Nephron progenitor cell (in vitro differentiated cells): Measurements from ENCODE around the gene MSH5.
"Not testable (repeated sequence)": the region's sequence is repeated elsewhere in the genome, so short reads cannot be mapped to it uniquely, and the experiment has no call there.

Source experiments
- DNase-seq: peaks from one replicate; pipeline ENCODE4 v3.0.0; 2021
- H3K27ac Mint-ChIP-seq: 2 replicates; pipeline ENCODE4 v1.8.0; 2021; ENCODE audit warnings: mild to moderate bottlenecking, moderate library complexity, mixed read lengths
- H3K27me3 Mint-ChIP-seq: 2 replicates; pipeline ENCODE4 v1.8.0; 2021; ENCODE audit warnings: mild to moderate bottlenecking, low read depth, mixed read lengths; ENCODE audit not compliant: poor library complexity
- H3K36me3 Mint-ChIP-seq: 2 replicates; pipeline ENCODE4 v1.8.0; 2021; ENCODE audit warnings: low read depth, mixed read lengths
- H3K4me1 Mint-ChIP-seq: 2 replicates; pipeline ENCODE4 v1.8.0; 2021; ENCODE audit warnings: mixed read lengths
- H3K4me3 Mint-ChIP-seq: 2 replicates; pipeline ENCODE4 v1.8.0; 2021; ENCODE audit warnings: mild to moderate bottlenecking, moderate library complexity, mixed read lengths
- H3K9me3 Mint-ChIP-seq: 2 replicates; pipeline ENCODE4 v1.8.0; 2021; ENCODE audit warnings: mild to moderate bottlenecking, moderate library complexity, mixed read lengths
- CTCF ChIP-seq: fragments of 200-600 bp; sonication (generic); IDR thresholded peaks from 2 replicates; pipeline ENCODE4 v1.5.0; 2021; ENCODE audit warnings: antibody characterized with exemption

Gene MSH5

GRCh38 chr6:31792761-31793171, 53.0 kb downstream of the MSH5 start:
- no peak overlapping the region for H3K27ac Mint-ChIP-seq
- no peak for TF ChIP-seq CTCF
- H3K4me3 Mint-ChIP-seq: no peak overlapping the region
- DNase-seq: no peak
- H3K4me1 Mint-ChIP-seq: peaks cover 48% of the 10 kb centered on the region
- H3K9me3 Mint-ChIP-seq: no peaks in the 10 kb centered on the region
- peaks cover 48% of the 10 kb centered on the region for H3K36me3 Mint-ChIP-seq
- H3K27me3 Mint-ChIP-seq: no peaks in the 10 kb centered on the region

GRCh38 chr6:31793927-31794245, 54.1 kb downstream of the MSH5 start:
- not testable (repeated sequence) for DNase-seq, H3K27me3 Mint-ChIP-seq, H3K9me3 Mint-ChIP-seq, H3K27ac Mint-ChIP-seq
- H3K36me3 Mint-ChIP-seq: peaks cover 42% of the 10 kb centered on the region
- peak overlapping the region; percentile 98 for H3K4me3 Mint-ChIP-seq
- H3K4me1 Mint-ChIP-seq: peaks cover 48% of the 10 kb centered on the region

GRCh38 chr6:31794294-31794865, 54.6 kb downstream of the MSH5 start:
- Mint-ChIP-seq H3K36me3 (peaks cover 37% of the 10 kb centered on the region), H3K4me1 (peaks cover 48% of the 10 kb centered on the region), H3K27me3 (no peaks in the 10 kb centered on the region), H3K27ac (peak overlapping the region; percentile 75), H3K9me3 (no peaks in the 10 kb centered on the region), H3K4me3 (peak overlapping the region; percentile 98)
- no peak for TF ChIP-seq CTCF
- DNase-seq: no peak

GRCh38 chr6:31794866-31795615, 55.2 kb downstream of the MSH5 start:
- no peak for TF ChIP-seq CTCF
- Mint-ChIP-seq H3K4me3 (peak overlapping the region; percentile 98), H3K9me3 (no peaks in the 10 kb centered on the region), H3K27me3 (no peaks in the 10 kb centered on the region), H3K4me1 (peaks cover 48% of the 10 kb centered on the region), H3K27ac (peak overlapping the region; percentile 100), H3K36me3 (peaks cover 31% of the 10 kb centered on the region)
- DNase-seq: peak; percentile 42

GRCh38 chr6:31795616-31796298, 56.0 kb downstream of the MSH5 start, which contains the start of gene VARS1:
Gene VARS1, minus strand, starts transcription at chr6:31795752. Its CDS starts 535 bp downstream, at chr6:31795217.
- peak; percentile 65 for TF ChIP-seq CTCF
- Mint-ChIP-seq H3K27me3 (no peaks in the 10 kb centered on the region), H3K9me3 (no peaks in the 10 kb centered on the region), H3K4me1 (peaks cover 44% of the 10 kb centered on the region), H3K27ac (peak within 1 kb of the TSS; percentile 100), H3K36me3 (peaks cover 25% of the 10 kb centered on the region), H3K4me3 (peak within 1 kb of the TSS; percentile 98)
- peak; percentile 90 for DNase-seq

- Mint-ChIP-seq H3K4me3 (peak overlapping the region; percentile 38), H3K9me3 (no peaks in the 10 kb centered on the region), H3K36me3 (peaks cover 21% of the 10 kb centered on the region), H3K27ac (peak overlapping the region; percentile 96), H3K27me3 (no peaks in the 10 kb centered on the region), H3K4me1 (peaks cover 34% of the 10 kb centered on the region)
- TF ChIP-seq CTCF: no peak
- no peak for DNase-seq
Measured at GRCh38 chr6:31796993-31797385, 57.2 kb downstream of the MSH5 start.
